Stimulated activated CD8-positive, alpha-beta memory T cell treated with anti-CD3 and anti-CD28 coated beads, Interleukin-15, amount 100 ng/mL, for 4 hours (primary cell): Measurements from ENCODE around the gene SPDYC.
"Not testable (repeated sequence)": the region's sequence is repeated elsewhere in the genome, so short reads cannot be mapped to it uniquely, and the experiment has no call there.

Experiments used
- DNase-seq, 2 donors: peaks; one replicate each; pipeline ENCODE4 v3.0.0-alpha.2; 2020; ENCODE audit warnings: low read depth in 2 of 2

The SPDYC gene

GRCh38 chr11:65169164-65169641 lies 830 bp upstream of the SPDYC start:
- no peak for DNase-seq

DNA sequence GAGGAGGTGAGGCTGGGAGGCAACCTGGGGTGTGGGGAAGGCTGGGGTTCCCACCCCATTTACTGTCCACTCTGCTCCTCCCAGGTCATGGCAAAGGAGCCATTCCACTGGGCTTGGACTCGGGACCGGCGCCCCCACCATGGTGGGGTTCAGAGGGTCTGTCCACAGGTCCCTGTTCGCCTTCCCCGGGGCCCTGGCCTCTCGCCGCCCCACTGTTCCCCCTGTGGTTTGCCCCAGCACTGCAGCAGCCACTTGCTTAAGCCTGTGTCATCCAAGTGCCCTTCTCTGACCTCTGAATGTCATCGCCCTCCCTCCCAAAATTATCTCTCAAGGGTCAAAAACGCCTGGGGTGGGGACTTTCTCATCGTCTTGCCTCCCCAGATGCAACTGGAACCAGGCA lies 2.6 kb downstream of the SPDYC start:
- no peak for DNase-seq

GRCh38 chr11:65174571-65175010 lies 4.6 kb downstream of the SPDYC start:
- not testable (repeated sequence) for DNase-seq

DNA sequence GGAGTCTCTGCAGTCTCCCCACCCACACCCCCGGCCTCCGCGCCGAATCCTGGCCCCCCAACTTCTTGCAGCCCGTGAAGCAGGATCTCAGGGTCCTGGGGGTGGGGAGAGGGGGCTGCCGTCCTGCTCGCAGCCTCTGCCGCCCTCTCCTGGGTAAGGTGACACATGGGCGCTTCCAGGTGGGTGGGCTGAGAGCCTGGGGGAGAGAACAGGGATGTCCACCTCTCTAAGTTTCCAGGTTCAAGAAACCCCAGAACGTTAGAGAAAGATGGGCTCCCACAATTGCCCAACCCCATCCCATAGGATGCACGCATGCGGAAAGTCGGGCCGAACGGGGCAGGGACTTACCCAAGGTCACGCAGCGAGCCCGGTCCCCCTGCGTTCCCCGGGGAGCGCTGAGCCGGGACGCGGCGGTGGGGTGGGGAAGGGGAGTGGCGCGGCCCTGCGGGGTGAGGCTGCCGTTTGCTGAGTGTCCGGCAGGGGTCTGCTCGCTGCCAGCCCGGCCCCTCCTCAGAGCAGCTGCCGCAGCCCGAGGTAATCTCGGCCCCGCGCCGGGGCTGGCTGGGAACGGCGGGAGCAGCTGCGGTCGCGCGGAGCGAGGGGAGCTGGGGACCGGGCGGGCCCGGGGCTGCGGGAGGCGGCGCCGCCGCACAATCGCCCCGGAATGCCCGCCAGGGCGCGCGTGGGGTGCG lies 11.0 kb downstream of the SPDYC start:
- no peak for DNase-seq

DNA sequence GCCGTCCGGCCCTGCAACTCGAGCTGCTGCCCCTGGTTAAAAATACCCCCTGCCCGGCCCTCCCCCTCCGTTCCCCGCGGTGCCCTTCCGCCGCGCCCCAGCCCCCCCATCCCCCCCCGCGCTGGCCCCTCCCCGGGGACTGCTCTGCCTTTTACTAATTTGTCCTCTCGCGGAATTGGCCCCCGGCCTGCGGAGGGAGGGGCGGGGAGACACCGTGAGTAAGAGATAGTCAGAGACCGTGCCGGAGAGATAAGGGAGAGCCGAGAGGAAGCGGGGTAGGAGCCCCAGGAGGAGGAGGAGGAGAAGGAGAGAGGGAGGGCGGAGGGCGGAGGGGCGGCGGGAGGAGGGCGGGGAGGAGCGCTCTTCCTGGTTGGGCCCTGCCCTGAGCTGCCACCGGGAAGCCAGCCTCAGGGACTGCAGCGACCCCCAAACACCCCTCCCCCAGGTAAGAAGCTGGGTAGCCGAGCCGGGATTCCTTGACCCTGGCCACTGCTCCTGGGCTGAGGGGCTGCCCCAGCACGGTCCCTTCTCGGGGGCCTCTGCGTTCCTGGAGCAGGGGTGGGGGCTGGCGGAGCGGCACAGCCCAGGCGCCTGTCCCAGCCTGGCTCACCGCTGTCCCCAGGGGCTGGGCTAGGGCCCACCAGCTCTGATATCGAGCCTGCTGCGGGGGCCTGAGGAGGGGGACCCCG lies 11.7 kb downstream of the SPDYC start, which contains the start of gene CAPN1:
TSS of gene CAPN1 (plus strand) at position 360 of the 689 bp plus-strand sequence. CDS start 774 bp downstream, outside the sequence.
- peak; percentile 35 to 56 for DNase-seq

GRCh38 chr11:65182258-65183170 lies 12.5 kb downstream of the SPDYC start:
- DNase-seq: no peak

DNA sequence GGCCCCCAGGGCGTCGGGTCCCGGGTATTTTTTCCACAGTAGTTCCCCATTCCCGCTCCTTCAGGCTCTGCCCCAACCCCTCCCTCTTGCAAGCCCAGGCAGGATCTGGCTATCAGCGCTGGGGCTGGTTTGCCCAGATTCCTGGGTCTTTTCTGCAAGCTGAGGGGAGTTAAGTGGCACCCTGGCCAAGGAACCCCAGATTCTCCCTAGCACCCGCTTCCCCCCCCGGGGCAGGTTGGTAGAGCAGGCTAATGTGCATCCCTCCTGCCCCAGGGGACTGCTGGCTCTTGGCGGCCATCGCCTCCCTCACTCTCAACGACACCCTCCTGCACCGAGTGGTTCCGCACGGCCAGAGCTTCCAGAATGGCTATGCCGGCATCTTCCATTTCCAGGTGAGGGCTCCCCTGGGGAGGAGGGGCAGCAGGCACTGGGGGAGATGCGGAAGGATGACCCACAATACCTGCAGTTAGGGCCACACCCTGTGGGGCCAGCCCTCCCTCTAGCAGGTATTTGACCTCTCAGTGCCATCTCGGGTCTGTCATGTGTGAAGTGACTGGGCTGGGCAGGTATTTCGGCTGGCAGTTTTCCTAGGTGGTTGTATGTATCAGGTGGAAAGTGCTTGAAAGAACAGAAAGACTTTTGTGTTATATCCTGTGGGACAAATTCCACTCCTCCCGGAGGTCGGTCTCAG lies 13.3 kb downstream of the SPDYC start:
- no peak for DNase-seq

- no peak for DNase-seq
Observed at GRCh38 chr11:65184146-65184545, 14.1 kb downstream of the SPDYC start.

- no peak for DNase-seq
Observed at GRCh38 chr11:65185171-65185570, 15.1 kb downstream of the SPDYC start.

GRCh38 chr11:65185869-65186341 lies 15.9 kb downstream of the SPDYC start:
- no peak for DNase-seq

DNA sequence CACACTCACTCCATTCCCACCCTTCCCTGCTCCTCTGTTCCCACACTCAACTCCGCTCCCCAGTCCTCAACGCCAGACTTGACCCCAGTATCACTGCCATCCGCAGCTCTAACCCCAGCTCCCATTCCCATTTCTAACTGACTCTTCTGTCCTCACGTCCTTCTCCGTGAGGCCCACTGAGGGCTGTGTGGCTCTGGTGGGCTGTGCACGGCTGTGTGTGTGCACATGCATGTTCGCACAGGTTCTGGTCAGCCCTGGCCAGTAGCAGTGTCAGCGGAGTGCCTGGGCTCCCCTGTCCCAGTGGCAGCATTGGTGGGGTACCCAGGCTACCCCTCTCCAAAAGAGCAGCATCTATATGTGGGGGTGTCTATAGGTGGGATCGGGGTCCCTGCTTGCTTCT lies 16.7 kb downstream of the SPDYC start:
- no peak for DNase-seq

- DNase-seq: no peak
Observed at GRCh38 chr11:65187146-65187675, 17.2 kb downstream of the SPDYC start.

DNA sequence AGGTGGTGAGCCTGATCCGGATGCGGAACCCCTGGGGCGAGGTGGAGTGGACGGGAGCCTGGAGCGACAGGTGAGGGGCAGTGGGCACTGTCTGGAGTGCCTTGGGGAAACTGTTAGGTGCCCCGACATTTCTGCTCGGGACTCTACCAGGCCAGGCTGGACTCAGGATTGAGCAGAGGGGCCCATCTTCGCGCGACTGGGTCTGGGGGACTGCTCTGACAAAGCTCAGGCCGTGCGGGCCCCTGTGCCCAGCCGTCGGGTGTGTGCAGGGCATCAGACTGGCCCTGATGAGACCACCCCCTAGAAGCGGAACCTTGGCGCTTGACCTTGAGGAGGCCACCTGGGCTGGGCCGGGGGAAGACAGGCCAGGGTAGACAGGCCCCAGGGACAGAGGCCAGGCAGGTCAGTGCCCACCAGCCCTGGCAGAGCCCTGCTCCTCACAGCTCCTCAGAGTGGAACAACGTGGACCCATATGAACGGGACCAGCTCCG lies 18.0 kb downstream of the SPDYC start:
- no peak for DNase-seq

DNA sequence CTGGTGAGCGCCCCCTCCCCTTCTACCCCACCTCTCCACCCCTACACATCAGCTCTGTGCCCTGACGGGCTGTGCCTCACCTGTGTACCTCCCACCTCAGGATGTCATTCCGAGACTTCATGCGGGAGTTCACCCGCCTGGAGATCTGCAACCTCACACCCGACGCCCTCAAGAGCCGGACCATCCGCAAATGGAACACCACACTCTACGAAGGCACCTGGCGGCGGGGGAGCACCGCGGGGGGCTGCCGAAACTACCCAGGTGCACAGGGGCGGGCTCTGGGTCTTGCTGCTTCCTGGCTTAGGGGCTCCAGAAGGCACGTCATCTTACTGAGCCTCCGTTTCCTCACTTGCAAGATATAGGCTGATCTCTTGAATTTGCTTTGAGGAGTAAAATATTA lies 18.5 kb downstream of the SPDYC start:
- DNase-seq: no peak

DNA sequence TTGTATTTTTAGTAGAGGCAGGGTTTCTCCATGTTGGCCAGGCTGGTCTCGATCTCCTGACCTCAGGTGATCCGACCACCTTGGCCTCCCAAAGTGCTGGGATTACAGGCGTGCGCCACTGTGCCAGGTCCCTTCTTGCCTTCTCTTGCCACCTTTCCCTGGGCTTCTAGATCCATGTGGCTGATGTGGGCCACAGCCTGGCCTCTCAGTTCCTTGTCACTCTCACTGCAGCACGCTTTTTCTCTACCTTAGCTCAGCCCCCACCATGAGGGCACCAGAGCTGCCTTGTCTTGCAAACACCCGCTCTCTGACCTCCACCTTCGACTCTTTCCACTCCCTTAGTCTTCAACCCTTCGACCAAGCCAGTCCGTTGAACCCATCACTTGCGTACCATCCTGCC lies 19.2 kb downstream of the SPDYC start:
- no peak for DNase-seq

DNA sequence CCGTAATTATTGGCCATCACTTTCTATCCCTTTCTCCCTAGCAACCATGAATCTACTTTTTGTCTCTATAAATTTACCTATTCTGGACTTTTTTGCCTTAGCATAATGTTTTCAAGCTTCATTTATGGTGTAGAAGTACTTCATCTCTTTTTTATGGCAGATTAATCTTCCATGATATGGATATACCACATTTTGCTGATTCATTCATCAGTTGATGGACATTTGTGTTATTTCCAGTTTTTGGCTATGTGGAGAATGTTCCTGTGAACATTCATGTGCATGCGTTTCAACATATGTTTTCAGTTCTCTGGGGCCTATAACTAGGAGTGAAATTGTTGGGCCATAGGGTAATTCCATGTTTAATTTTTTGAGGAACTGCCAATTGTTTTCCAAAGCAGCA lies 24.5 kb downstream of the SPDYC start:
- no peak for DNase-seq

DNA sequence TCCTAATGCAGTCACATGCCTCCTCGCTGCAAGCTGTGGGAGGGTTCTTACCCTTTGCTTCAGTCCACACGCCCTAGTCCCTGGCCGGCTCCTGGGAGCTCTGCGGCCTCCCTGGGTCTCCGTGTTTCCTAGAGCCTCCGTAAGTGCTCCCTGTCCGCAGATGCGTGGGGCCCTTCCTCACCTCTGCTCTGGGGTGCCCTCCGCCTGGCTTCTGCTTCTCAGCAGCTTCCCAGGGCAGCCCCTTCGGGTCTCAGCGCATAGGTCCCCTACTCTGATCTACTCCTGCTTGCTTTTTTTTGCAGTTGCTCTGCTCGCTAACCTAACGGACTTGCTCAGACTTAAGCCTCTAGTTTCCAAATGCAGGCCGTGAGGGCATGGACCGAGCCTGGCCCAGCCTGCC lies 34.1 kb downstream of the SPDYC start:
- no peak for DNase-seq

GRCh38 chr11:65204646-65205601 lies 34.9 kb downstream of the SPDYC start:
- no peak for DNase-seq

DNA sequence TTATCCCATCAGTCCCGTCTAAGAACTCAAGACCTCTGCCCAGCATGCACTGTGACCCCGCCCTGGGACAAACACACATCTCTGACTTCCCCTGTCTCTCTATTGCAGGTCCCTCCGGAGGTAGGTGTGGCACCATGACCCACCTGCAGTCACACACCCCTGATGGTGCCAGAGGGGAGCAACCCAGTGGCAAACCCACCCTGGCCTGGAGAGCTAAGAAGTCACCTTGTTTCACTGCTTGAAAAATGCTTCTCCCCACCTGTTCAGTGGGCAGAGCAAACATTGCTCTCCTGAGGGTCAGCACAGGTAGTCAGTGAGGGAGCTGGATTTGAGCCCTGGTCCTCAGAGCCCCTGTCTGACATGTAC lies 35.6 kb downstream of the SPDYC start:
- no peak for DNase-seq

DNA sequence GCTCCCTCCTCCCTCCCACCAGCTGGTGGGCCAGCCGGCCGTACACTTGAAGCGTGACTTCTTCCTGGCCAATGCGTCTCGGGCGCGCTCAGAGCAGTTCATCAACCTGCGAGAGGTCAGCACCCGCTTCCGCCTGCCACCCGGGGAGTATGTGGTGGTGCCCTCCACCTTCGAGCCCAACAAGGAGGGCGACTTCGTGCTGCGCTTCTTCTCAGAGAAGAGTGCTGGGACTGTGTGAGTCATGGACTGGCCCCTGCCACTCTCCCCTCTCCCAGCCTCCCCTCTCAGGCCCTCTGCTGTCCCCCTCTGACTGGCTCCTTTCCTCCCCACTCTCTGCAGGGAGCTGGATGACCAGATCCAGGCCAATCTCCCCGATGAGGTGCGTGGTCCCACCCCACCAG lies 36.4 kb downstream of the SPDYC start:
- no peak for DNase-seq
